NCI-H1694 (cell line): Measurements from ENCODE around the gene TREML4.

Experiments
- DNase-seq: peaks from one replicate; lab custom pipeline; 2025; lab: John Stamatoyannopoulos, UW

The TREML4 gene

GRCh38 chr6:41288030-41288753, 60.0 kb downstream of the TREML4 start:
- no peak for DNase-seq
